Measurements from ENCODE around the gene OS9.

The OS9 gene

GRCh38 chr12:57737467-57738460 is 43.8 kb downstream of the OS9 start:
- DNase-seq (ENCODE audit: low read depth in 2 of 2), result no peak

DNA sequence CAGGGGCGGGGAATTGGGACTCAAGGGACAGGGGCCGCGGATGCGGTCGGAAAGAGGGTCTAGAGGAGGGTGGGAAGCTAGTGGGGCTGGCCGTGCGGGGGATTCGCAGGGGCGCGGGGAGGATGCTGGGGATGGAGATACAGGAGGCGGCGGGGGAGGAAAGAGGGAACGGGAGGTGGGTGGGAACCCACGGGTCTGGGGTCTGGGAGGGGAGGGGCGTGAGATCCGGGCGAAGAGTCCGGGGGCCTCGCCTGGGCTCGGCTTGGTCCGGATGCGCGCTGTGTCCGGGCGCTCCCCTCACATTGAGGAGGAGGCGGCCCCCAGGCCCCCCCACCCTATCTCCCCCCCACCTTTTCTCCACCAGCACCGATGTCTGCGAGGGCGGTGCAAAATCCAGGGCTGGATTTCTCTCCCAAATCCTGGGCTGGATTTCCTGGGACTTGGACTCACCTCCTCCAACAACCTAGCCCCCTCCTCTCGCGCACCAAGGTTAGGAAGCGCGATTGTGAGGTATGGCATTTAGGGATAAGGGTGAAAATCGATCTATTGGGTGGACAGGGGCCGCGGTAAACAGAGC is 44.8 kb downstream of the OS9 start, which contains the start of gene AGAP2:
Gene AGAP2, minus strand, starts transcription at position 82 of the 577 bp plus-strand sequence. CDS start 496 bp downstream, outside the sequence.
- no peak for DNase-seq (ENCODE audit: low read depth in 2 of 2)

- DNase-seq (ENCODE audit: low read depth in 2 of 2), result no peak
These were observed 45.5 kb downstream of the OS9 start for GRCh38 chr12:57739387-57739786.

DNA sequence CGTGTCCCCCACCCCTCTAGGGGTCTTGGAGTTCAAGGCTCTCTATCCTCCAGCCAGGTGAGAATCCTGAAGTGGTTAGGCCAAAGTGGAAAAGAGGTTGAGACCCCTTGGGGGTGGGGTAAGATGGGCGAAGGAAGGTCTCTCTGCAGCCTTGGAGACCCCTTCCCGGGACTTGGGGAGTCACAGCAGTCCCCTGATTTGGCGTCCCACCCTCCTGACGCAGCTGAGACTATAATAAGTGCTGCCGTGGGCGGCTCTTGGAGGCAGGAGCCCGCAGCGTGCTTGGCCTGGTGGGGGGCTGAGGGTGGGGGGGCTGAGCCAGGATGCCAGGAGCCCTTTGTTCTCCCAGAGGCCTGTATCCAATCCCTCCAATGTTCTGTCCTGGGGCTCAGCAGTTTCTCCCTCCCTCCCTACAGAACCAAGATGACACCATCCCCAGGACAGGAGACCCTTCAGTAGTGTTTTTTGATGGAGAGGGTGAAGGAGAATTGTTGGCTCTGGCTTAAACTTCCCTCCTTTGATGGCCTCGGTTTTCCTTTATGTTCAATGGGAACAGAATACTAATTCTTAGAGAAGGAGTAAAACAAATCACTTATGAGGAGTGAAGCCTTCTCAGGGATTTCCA is 46.1 kb downstream of the OS9 start:
- DNase-seq (ENCODE audit: low read depth in 2 of 2), result no peak

DNA sequence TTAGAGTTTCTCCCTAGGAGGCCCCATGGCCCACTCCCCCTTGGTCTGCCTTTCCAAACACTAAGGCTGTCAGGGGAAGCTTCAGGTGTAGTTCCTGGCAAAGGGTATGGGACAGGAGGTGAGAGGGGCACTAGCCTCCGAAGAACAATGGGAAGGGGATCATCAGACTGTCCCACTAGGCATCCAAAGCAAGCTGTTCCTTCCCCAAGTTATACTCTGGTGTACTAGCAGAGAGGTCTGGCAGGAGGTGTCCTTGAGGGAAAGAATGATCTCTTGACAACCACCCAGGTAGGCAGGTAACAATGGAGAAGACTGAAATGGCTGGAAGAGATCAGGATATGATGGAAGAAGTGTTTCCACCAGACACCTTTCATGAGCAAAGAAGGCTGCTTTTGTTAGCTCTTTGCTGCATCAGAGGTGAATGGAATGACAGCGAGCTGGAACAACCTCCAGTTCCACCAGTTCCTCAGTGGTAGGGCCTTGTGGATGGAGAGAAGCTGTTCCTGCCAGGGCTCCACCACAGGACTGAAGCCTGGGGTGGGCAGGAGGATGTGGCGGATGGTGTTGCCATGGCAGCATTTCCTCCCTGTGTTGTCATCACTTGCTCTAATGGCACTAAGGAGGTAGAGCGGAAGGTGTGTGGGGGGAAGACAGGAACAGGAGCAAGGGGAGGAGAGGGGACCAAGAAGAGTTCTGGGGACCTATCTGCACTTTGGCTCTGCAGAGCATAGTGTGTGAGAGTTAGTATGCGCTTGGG is 46.9 kb downstream of the OS9 start:
- DNase-seq (ENCODE audit: low read depth in 2 of 2), result peak; percentile 45 to 55

DNA sequence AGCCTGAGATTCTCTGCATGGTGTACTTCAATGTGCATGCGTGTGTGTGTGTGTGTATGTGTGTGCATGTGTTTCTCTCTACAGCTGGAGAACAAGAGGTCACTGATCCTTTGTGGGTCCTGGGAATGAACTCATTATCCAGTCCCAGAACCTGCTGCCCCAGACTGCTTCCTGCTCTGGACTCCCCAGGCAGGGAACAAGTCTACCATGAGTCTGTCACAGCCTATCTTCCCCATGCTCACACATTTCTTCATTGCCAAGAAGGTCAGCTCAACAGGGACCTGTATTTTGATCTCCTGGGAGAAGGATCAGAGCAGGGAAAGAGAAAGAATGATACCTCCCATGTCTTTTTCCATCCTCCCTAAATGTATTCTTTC is 47.5 kb downstream of the OS9 start:
- DNase-seq (ENCODE audit: low read depth in 2 of 2), result no peak

DNA sequence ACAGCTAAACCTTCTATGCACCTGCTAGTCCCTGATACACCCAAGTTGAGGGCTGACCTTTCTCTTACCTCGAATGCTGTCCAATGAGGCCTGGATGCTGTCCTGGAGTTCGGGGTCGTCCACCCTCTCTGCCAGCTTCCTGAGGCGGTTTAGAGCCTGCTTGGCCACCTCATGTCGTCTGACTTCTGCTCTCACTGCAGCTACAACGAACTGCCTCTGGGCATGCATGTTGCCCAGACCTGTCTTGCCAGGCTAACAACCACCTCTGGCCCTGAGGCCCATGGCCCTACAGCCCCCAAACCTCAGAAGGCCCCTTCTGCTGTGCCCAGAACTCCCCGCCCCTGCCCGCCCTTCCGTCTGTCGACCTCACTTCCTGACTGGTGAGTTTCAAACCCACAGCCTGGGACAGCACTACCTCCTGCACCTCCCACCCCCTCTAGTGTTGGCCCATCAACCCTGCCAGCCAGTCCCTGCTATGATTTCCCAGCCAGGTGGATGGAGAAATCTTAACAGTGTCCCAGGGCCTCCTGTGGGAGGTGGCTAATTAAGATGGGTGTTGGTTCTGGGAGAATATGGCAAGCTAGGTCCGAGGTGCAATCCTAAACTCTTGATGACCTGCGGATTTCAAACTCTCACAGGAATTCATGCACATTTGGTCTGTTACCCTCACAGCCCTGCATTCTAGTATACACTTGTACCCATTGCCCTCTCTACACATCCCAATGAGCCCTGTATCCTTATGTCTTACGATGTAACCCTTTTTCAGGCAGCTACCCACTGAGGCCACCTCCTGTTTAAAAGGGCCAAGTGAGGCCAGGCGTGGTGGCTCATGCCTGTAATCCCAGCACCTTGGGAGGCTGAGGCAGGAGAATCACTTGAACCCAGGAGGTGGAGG is 48.2 kb downstream of the OS9 start:
- DNase-seq (ENCODE audit: low read depth in 2 of 2), result peak; percentile 51 to 62

GRCh38 chr12:57743769-57744168 is 49.8 kb downstream of the OS9 start:
- no peak for DNase-seq (ENCODE audit: low read depth in 2 of 2)

GRCh38 chr12:57744194-57744776 is 50.4 kb downstream of the OS9 start:
- DNase-seq (ENCODE audit: low read depth in 2 of 2), result peak in 1 of 2 donors; percentile 39

GRCh38 chr12:57744777-57745484 is 51.0 kb downstream of the OS9 start, which contains the start of gene TSPAN31:
TSS of gene TSPAN31 (plus strand) at chr12:57745039. CDS start at chr12:57745155, 116 bp downstream.
- DNase-seq (ENCODE audit: low read depth in 2 of 2), result peak; percentile 82

GRCh38 chr12:57745485-57745881 is 51.6 kb downstream of the OS9 start:
- DNase-seq (ENCODE audit: low read depth in 2 of 2), result no peak

DNA sequence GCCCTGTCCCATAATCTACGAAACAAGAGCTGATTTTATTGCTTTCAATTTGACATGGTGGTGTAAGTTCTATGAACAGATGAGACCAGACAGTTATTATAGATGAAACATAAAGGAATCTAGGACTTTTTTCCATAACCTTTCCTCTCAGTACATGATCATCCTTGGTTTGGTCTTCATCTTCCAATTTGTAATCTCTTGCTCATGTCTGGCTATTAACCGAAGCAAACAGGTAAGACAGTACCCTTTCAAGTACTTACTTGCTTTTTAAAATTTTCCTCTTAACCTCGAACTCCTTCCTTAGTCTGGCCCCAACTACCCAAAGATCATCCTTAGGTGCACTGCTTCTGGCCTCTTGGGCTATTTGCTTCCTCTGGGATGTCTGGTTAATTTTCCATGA is 52.1 kb downstream of the OS9 start:
- DNase-seq (ENCODE audit: low read depth in 2 of 2), result no peak

- DNase-seq (ENCODE audit: low read depth in 2 of 2), result no peak
These were observed 55.1 kb downstream of the OS9 start for GRCh38 chr12:57749061-57749460.

DNA sequence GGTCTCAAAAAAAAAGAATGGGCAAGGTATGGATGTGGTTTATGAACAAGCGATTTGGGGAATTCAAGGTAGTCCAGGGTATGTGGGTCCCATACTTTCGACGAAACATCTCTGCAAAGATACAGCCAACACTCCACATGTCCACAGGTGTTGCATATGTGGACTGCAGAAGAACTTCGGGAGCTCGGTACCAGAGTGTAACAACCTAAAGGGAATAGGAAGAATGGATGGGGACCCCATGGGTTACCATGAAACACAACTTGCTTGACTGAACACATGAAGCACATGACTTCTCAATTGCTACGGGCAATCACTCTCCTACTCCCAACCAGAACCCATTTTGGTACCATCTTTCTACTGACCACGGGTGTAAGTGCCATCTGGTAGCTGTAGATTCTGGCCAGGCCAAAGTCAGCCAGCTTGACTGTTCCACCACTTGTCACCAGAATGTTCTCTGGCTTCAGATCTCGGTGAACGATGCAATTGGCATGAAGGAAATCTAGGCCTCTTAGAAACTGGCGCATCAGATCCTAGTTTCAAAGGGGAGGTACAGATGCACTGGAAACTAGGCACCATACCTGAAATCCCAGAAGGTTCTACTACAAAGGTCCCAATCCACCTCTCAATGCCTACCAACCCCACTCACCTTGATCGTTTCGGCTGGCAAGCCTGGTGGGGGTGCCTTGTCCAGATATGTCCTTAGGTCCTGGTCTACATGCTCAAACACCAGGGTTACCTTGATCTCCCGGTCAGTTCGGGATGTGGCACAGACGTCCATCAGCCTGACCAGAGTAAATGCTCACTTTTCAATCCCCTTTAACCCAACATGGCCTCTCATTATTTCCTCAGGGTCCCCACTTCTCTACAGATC is 56.9 kb downstream of the OS9 start:
- no peak for DNase-seq (ENCODE audit: low read depth in 2 of 2)

DNA sequence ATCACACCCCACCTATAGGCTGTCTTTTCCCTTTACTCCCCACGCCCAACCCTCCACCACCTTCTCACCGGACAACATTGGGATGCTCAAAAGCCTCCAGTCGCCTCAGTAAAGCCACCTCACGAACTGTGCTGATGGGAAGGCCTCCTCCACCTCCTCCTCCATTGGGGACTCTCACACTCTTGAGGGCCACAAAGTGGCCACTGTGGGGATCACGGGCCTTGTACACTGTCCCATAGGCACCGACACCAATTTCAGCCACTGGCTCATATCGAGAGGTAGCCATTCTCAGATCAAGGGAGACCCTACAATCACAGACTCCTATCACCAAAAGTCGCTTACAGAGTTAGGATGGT is 57.5 kb downstream of the OS9 start:
- no peak for DNase-seq (ENCODE audit: low read depth in 2 of 2)

GRCh38 chr12:57751788-57752667 is 58.1 kb downstream of the OS9 start, which contains the start of gene CDK4:
TSS of gene CDK4 (minus strand) at chr12:57752310. CDS start at chr12:57751717, 593 bp downstream.
- peak; percentile 94 to 97 for DNase-seq (ENCODE audit: low read depth in 2 of 2)

- DNase-seq (ENCODE audit: low read depth in 2 of 2), result no peak
These were observed 58.7 kb downstream of the OS9 start for GRCh38 chr12:57752668-57753000.
